OCI-LY3 (cell line): ENCODE data around the gene NEB.
"Not testable (repeated sequence)": the region's sequence is repeated elsewhere in the genome, so short reads cannot be mapped to it uniquely, and the experiment has no call there.

Experiments used
- CTCF ChIP-seq: fragments of 200-600, 300-600 bp; sonication (generic); IDR thresholded peaks from 2 replicates; pipeline ENCODE4 v1.5.1; 2014; ENCODE audit warnings: antibody characterized with exemption, low read length, low read depth
- EZH2phosphoT487 ChIP-seq: fragments of 200-600 bp; shearing (Covaris generic); IDR thresholded peaks from 2 replicates; pipeline ENCODE4 v1.6.1; 2018; ENCODE audit warnings: antibody characterized with exemption, mixed run types, low read depth

DNA sequence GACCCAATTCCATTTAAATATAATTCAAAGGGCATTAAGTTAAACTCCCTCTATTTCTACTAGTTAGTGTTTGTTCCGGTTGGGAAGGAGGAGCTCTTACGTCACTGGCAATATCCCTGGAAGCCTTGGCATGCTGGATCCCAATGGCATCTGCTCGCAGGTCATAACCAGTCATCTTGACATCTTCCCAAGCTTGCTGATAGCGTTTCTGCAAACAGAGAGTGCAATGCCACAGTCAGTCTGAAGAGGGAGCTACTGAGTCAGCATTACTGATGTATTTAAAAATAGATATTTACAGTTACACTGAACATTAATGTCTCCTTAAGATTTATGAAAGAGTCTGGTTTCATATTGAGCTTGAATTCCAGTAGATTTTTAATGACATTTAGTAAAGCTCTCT, 153.6 kb downstream of the NEB start:
- not testable (repeated sequence) for TF ChIP-seq CTCF, EZH2phosphoT487
